CD14-positive monocyte (primary cell): ENCODE results near the gene ABCG4. TPM values are rescaled to one million over a fixed set of nuclear protein-coding genes. Genes with fewer than 3 reads are reported as not detected.
A peak's percentile ranks its signal among the peaks of the same experiment; 100 is the strongest.

Experiments
- DNase-seq, 3 donors: peaks; one replicate each; pipeline ENCODE4 v3.0.0-alpha.2; 2011 to 2022
- H2AFZ ChIP-seq: 2 replicates; pipeline ENCODE4 v1.6.0; 2012; ENCODE audit warnings: mild to moderate bottlenecking, low read depth, low read length, inconsistent platforms; ENCODE audit not compliant: insufficient read depth, poor library complexity, severe bottlenecking
- H3K27ac ChIP-seq, 2 donors: 1 replicate in 1 of 2; 2 replicates in 1 of 2; pipeline ENCODE4 v1.5.1; 2012 to 2013; ENCODE audit warnings: low read length in 2 of 2, control low read depth in 1 of 2, inconsistent platforms in 1 of 2, low read depth in 1 of 2, mild to moderate bottlenecking in 1 of 2
- H3K27me3 ChIP-seq, 2 donors: one replicate each; pipeline versions ENCODE4 v1.6.0 to v1.6.1; 2011 to 2013; ENCODE audit warnings: low read length in 2 of 2; ENCODE audit not compliant: control insufficient read depth in 2 of 2, insufficient read depth in 2 of 2
- H3K36me3 ChIP-seq, 2 donors: replicated peaks in 1 of 2; 1 replicate in 1 of 2; 2 replicates in 1 of 2; pipeline versions ENCODE4 v1.5.1 to v1.6.1; 2012 to 2013; ENCODE audit warnings: low read length in 2 of 2, control low read depth in 1 of 2, inconsistent platforms in 1 of 2, mild to moderate bottlenecking in 1 of 2; ENCODE audit not compliant: insufficient read depth in 2 of 2, control insufficient read depth in 1 of 2
- H3K4me1 ChIP-seq, 2 donors: 1 replicate in 1 of 2; 2 replicates in 1 of 2; pipeline versions ENCODE4 v1.5.1 to v1.6.1; 2012 to 2013; ENCODE audit warnings: low read length in 2 of 2, control low read depth in 1 of 2, inconsistent platforms in 1 of 2, mild to moderate bottlenecking in 1 of 2, moderate library complexity in 1 of 2; ENCODE audit not compliant: insufficient read depth in 2 of 2, control insufficient read depth in 1 of 2
- H3K4me2 ChIP-seq: replicated peaks from 2 replicates; pipeline ENCODE3; 2012; ENCODE audit warnings: low read length, moderate library complexity, mild to moderate bottlenecking; ENCODE audit not compliant: poor library complexity, severe bottlenecking; ENCODE audit errors: extremely low read depth
- H3K4me3 ChIP-seq, 3 experiments: fragments of 200-600 bp in 1 of 3; sonication (generic) in 1 of 3; replicated peaks in 1 of 3; 1 replicate in 2 of 3; 2 replicates in 1 of 3; pipeline ENCODE4 v1.5.1; 2011 to 2013; ENCODE audit warnings: low read length in 3 of 3, mild to moderate bottlenecking in 3 of 3, control low read depth in 2 of 3, low read depth in 2 of 3, inconsistent platforms in 1 of 3, moderate library complexity in 1 of 3
- H3K79me2 ChIP-seq: 2 replicates; pipeline ENCODE4 v1.6.0; 2012; ENCODE audit warnings: mild to moderate bottlenecking, control low read depth, inconsistent platforms, low read length, moderate library complexity; ENCODE audit not compliant: insufficient read depth
- H3K9ac ChIP-seq: 2 replicates; pipeline ENCODE4 v1.6.0; 2017; ENCODE audit warnings: low read length, mild to moderate bottlenecking; ENCODE audit not compliant: insufficient read depth, poor library complexity, severe bottlenecking
- H3K9me3 ChIP-seq, 2 donors: replicated peaks in 1 of 2; 1 replicate in 1 of 2; 2 replicates in 1 of 2; pipeline versions ENCODE4 v1.5.1 to v1.6.1; 2012 to 2013; ENCODE audit warnings: low read length in 2 of 2, control low read depth in 1 of 2; ENCODE audit not compliant: control insufficient read depth in 1 of 2, insufficient read depth in 1 of 2
- H4K20me1 ChIP-seq: 2 replicates; pipeline ENCODE4 v1.6.0; 2012; ENCODE audit warnings: mild to moderate bottlenecking, low read length, control low read depth, moderate library complexity; ENCODE audit not compliant: insufficient read depth
- H3K27ac Mint-ChIP-seq, 7 donors: one replicate each; pipeline ENCODE4 v1.8.0; 2020; ENCODE audit warnings: mild to moderate bottlenecking in 7 of 7, mixed read lengths in 7 of 7, moderate library complexity in 6 of 7, inconsistent platforms in 2 of 7
- H3K27me3 Mint-ChIP-seq, 3 donors: one replicate each; pipeline ENCODE4 v1.8.0; 2021 to 2022; ENCODE audit warnings: low read depth in 3 of 3, mild to moderate bottlenecking in 3 of 3, mixed read lengths in 3 of 3, moderate library complexity in 3 of 3, inconsistent platforms in 1 of 3
- H3K36me3 Mint-ChIP-seq, 2 donors: one replicate each; pipeline ENCODE4 v1.8.0; 2020; ENCODE audit warnings: mixed read lengths in 2 of 2, inconsistent platforms in 1 of 2, mild to moderate bottlenecking in 1 of 2
- H3K4me1 Mint-ChIP-seq: one replicate; pipeline ENCODE4 v1.8.0; 2020; ENCODE audit warnings: mild to moderate bottlenecking, mixed read lengths
- H3K4me3 Mint-ChIP-seq, 2 donors: one replicate each; pipeline ENCODE4 v1.8.0; 2020; ENCODE audit warnings: mild to moderate bottlenecking in 2 of 2, mixed read lengths in 2 of 2, moderate library complexity in 1 of 2
- H3K9me3 Mint-ChIP-seq, 7 donors: one replicate each; pipeline ENCODE4 v1.8.0; 2020 to 2022; ENCODE audit warnings: mixed read lengths in 7 of 7, mild to moderate bottlenecking in 6 of 7, moderate library complexity in 6 of 7, inconsistent platforms in 2 of 7
- CTCF ChIP-seq: fragments of 200-600 bp; IDR thresholded peaks from one replicate; pipeline ENCODE4 v1.8.0; 2022; ENCODE audit warnings: antibody characterized with exemption, mild to moderate bottlenecking
- WGBS: methylation state at CpG from one replicate; pipeline ENCODE4 v1.1.5; 2013; ENCODE audit warnings: missing lambda C conversion rate; ENCODE audit not compliant: insufficient coverage; 5-methylcytosine and 5-hydroxymethylcytosine counted together
- intact Hi-C, 2 donors: fragments of 100-400 bp; cut with micrococcal nuclease; formaldehyde crosslinking; loops; one replicate each; pipeline versions ENCODE4 v1.15.0 to v1.15.1; 2023
- polyA plus RNA-seq, 3 donors: library from polyadenylated mRNA; depleted of rRNA in 1 of 3; unstranded in 2 of 3; stranded (reverse) in 1 of 3; fragments of 300-500 nt in 2 of 3; fragments of >200 nt in 1 of 3; fragmentation: Illumina TruSeq in 2 of 3; gene quantifications; 1 replicate in 2 of 3; 2 replicates in 1 of 3; pipeline ENCODE4 v1.2.3, GENCODE V29; 2012 to 2021

The ABCG4 gene
- polyA plus RNA-seq, 3 donors = 0.04 TPM; not detected in 2

DNA sequence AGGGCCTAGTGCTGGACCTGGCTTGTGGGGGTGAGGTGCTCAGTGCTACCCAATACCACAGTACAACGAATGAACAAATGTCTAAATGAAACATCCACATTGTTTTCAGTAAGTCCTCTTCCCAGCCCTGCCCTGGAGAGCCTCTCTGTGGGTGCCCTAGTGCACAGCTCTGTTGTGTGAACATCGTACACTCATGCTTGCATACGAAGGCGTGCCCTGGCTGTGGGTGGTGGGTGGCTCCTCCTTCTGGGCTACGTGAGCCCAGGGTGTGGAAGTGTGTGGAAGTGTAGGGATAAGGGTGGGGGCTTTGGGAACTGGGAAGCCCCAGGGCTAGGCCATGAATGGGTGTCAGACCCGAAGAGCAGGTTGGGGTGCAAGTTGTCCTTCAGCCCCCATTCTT, 19.1 kb downstream of the ABCG4 start:
- no peaks in the 10 kb centered on the region for H3K36me3 ChIP-seq
- H3K9ac ChIP-seq = no peak overlapping the region
- H2AFZ ChIP-seq = no peak overlapping the region
- no peaks in the 10 kb centered on the region for H3K27me3 ChIP-seq
- H3K27ac ChIP-seq = peak overlapping the region in 1 of 2 donors; percentile 86
- H4K20me1 ChIP-seq = peaks cover 4% of the 10 kb centered on the region
- no peaks in the 10 kb centered on the region for H3K9me3 ChIP-seq
- peaks cover 18 to 26% of the 10 kb centered on the region in 2 donors for H3K4me1 ChIP-seq
- WGBS = no CpG with 5 or more reads among the region's 6 CpGs
- peaks cover 8% of the 10 kb centered on the region for H3K79me2 ChIP-seq
- H3K27me3 Mint-ChIP-seq = no peaks in the 10 kb centered on the region
- intact Hi-C loops = loop anchor here in 1 of 2 donors (2.0 kb wide), 1 partner anchor 29 kb away; no protein-coding TSS in a partner anchor
- peak overlapping the region in 2 of 7 donors; percentile 61 to 81 for H3K27ac Mint-ChIP-seq
- no peaks in the 10 kb centered on the region for H3K9me3 Mint-ChIP-seq
- no peak overlapping the region for H3K4me3 ChIP-seq
- no peak overlapping the region for H3K4me2 ChIP-seq
- H3K36me3 Mint-ChIP-seq = peaks cover under 1 to 9% of the 10 kb centered on the region in 2 donors
- H3K4me3 Mint-ChIP-seq = peak overlapping the region in 1 of 2 donors; percentile 59
- DNase-seq = no peak
- no peak for TF ChIP-seq CTCF
- peaks cover 22% of the 10 kb centered on the region for H3K4me1 Mint-ChIP-seq

DNA sequence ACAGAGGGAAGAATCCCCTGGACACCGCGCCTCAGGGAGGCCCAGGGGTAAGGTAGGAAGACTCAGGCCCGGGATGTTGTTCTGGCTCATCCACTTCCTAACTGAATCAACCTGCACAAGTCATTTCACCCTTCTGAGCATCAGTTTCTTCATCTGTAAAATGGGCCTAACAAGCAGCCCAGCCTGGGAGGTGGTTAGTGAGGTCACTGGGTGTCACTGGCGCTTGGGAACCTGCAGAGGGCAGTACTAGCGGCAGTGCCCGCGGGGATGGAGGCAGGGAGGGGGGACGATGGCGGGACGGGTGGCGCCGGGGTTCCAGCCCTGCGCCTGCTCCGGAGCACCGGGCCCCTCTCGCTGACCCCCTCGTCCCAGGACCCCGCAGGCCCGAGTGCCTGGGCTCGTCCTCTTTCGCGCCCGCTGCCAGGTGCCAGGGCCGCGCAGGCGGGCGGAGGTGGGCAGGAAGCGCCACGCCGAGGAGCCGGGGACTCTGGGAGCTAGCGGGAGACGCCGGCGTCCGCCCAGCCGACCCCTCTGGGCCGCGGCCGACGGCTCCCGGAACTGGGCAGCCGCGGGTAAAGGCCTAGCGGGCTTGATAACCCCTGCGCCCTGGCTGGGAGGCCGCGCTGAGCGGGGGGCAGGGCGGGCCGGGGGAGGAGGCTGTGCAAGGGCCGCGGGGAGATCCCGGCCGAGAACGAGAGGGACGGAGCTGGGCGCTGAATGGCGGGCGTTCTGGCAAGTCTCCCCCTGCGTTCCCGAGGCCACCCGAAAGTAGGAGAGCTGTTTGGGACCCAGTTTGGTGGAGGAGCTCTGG, 19.8 kb downstream of the ABCG4 start, which contains the start of gene NLRX1:
NLRX1 (plus strand) TSS at position 255 of the 811 bp plus-strand sequence. CDS start 2,679 bp downstream, outside the sequence.
- Histone ChIP-seq H2AFZ (peak within 1 kb of the TSS; percentile 98), H3K27ac (peak within 1 kb of the TSS; percentile 58 to 86), H4K20me1 (peaks cover 4% of the 10 kb centered on the region), H3K36me3 (peaks cover 0 to 5% of the 10 kb centered on the region in 2 donors), H3K9ac (peak within 1 kb of the TSS; percentile 92), H3K27me3 (no peaks in the 10 kb centered on the region), H3K4me2 (peak within 1 kb of the TSS; percentile 98), H3K79me2 (peaks cover 8% of the 10 kb centered on the region), H3K4me3 (peak within 1 kb of the TSS; percentile 79 to 91 (median 79)), H3K4me1 (peaks cover 18 to 27% of the 10 kb centered on the region in 2 donors), H3K9me3 (no peaks in the 10 kb centered on the region)
- Mint-ChIP-seq H3K9me3 (no peaks in the 10 kb centered on the region), H3K27me3 (no peaks in the 10 kb centered on the region), H3K4me1 (peaks cover 22% of the 10 kb centered on the region), H3K27ac (peak within 1 kb of the TSS; percentile 73 to 91 (median 83)), H3K36me3 (peaks cover 6 to 15% of the 10 kb centered on the region in 2 donors), H3K4me3 (peak within 1 kb of the TSS; percentile 91)
- intact Hi-C loops = loop anchor here in 1 of 2 donors (2.0 kb wide), 1 partner anchor 28 kb away; no protein-coding TSS in a partner anchor
- DNase-seq = peak; percentile 80 to 81 (median 81)
- TF ChIP-seq CTCF = peak; percentile 85
- under 1% methylated on average over 59 of the region's 63 CpGs for WGBS
